Measurements from ENCODE around the gene MTHFD1L. TPM values are rescaled to one million over a fixed set of nuclear protein-coding genes. Genes with fewer than 3 reads are reported as not detected.

MTHFD1L gene
- total RNA-seq, 4 donors from 2014 or later: 4.1 to 19.9 (median 16.6) TPM

GRCh38 chr6:150831577-150831976, 33.9 kb upstream of the MTHFD1L start:
- Histone ChIP-seq H3K36me3 (no peaks in the 10 kb centered on the region), H3K4me1 (no peaks in the 10 kb centered on the region), H3K27ac (no peak overlapping the region), H3K27me3 (no peaks in the 10 kb centered on the region), H3K9me3 (no peaks in the 10 kb centered on the region), H3K4me3 (no peak overlapping the region)
- no peak for DNase-seq
- TF ChIP-seq CTCF (IDR thresholded peaks at IDR 0.05): no peak
- no peak for TF ChIP-seq POLR2A (IDR thresholded peaks at IDR 0.05)
- intact Hi-C loops (cut with DNase I; ENCODE audit: low total_unique reads): no loop called here

GRCh38 chr6:150835620-150836019, 29.9 kb upstream of the MTHFD1L start:
- Histone ChIP-seq H3K9me3 (no peaks in the 10 kb centered on the region), H3K36me3 (no peaks in the 10 kb centered on the region)

GRCh38 chr6:150840185-150840584, 25.3 kb upstream of the MTHFD1L start:
- Histone ChIP-seq H3K27me3 (no peaks in the 10 kb centered on the region), H3K27ac (no peak overlapping the region), H3K4me1 (no peaks in the 10 kb centered on the region), H3K36me3 (no peaks in the 10 kb centered on the region), H3K4me3 (no peak overlapping the region), H3K9me3 (no peaks in the 10 kb centered on the region)
- no peak for TF ChIP-seq POLR2A (IDR thresholded peaks at IDR 0.05)
- no peak for TF ChIP-seq CTCF (IDR thresholded peaks at IDR 0.05)
- DNase-seq: no peak
- intact Hi-C loops (cut with DNase I; ENCODE audit: low total_unique reads): no loop called here

More at GRCh38 chr6:150835620-150836019, 29.9 kb upstream of the MTHFD1L start:
- intact Hi-C loops (cut with DNase I; ENCODE audit: low total_unique reads): no loop called here
- no peak for DNase-seq
- Histone ChIP-seq H3K4me1 (no peaks in the 10 kb centered on the region), H3K4me3 (no peak overlapping the region), H3K27me3 (no peaks in the 10 kb centered on the region), H3K27ac (no peak overlapping the region)
- TF ChIP-seq POLR2A (IDR thresholded peaks at IDR 0.05): no peak
- TF ChIP-seq CTCF (IDR thresholded peaks at IDR 0.05): no peak

- Histone ChIP-seq H3K36me3 (no peaks in the 10 kb centered on the region), H3K4me3 (no peak overlapping the region), H3K4me1 (no peaks in the 10 kb centered on the region), H3K9me3 (no peaks in the 10 kb centered on the region), H3K27ac (no peak overlapping the region), H3K27me3 (no peaks in the 10 kb centered on the region)
- intact Hi-C loops (cut with DNase I; ENCODE audit: low total_unique reads): no loop called here
- TF ChIP-seq CTCF (IDR thresholded peaks at IDR 0.05) (no peak), POLR2A (IDR thresholded peaks at IDR 0.05) (no peak)
- DNase-seq: no peak
Measured at GRCh38 chr6:150841189-150841588, 24.3 kb upstream of the MTHFD1L start.

- Histone ChIP-seq H3K4me3 (no peak overlapping the region), H3K36me3 (no peaks in the 10 kb centered on the region), H3K27ac (no peak overlapping the region), H3K9me3 (no peaks in the 10 kb centered on the region), H3K27me3 (no peaks in the 10 kb centered on the region), H3K4me1 (no peaks in the 10 kb centered on the region)
- intact Hi-C loops (cut with DNase I; ENCODE audit: low total_unique reads): no loop called here
- no peak for TF ChIP-seq POLR2A (IDR thresholded peaks at IDR 0.05)
- TF ChIP-seq CTCF (IDR thresholded peaks at IDR 0.05): no peak
- DNase-seq: no peak
Measured at GRCh38 chr6:150841697-150842096, 23.8 kb upstream of the MTHFD1L start.
